Measurements from ENCODE around the gene ZNF845.

DNA sequence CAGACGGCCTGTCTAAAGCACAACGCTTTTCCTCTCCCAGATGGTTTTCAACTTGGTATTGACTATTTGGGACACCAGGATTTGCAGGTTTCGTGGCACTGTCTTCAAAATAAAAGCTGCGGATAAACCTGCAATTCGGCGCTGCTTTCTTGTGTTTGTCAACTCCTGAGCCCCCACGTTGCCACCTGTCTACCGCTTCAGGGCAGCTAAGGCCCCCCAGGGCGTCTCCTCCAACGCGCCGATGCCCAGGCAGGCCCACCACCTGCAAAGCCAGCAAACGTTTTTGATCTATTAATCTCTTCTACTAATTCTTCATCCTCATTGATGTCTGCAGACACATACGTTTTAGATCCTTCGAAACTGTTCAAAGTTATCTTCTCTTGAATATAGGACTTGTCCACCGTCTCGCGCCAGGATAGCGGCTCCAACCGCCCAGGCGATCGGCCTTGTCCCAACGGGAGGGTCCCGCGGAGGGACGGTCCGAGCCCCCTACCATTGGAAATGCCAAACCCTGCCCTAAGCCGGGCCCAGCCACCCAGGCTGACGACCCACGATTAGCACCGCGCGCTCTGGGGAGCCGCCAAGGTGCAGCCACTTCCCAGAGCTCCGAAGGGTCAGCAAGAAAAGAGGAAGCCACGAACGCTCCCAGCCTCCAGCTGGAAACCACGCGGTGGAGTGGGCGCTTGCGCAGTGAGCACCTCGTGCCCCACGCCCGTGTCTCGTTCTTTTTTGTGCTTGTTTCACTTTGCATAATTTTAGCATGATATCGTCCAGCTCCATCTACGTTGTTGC, 42.6 kb upstream of the ZNF845 start:
- TF ChIP-seq SP1 (CRISPR knock-in tag; conservative IDR thresholded peaks at IDR 0.05) (no peak), CREB1 (CRISPR knock-in tag; IDR thresholded peaks at IDR 0.05) (no peak), ZNF671 (CRISPR knock-in tag; IDR thresholded peaks at IDR 0.05) (no peak)
